ENCODE data around the gene SND1. TPM values are rescaled to one million over a fixed set of nuclear protein-coding genes. Genes with fewer than 3 reads are reported as not detected.

The SND1 gene
- total RNA-seq, 2 donors from 2014 or later = 146 to 155 TPM

- Histone ChIP-seq H3K27ac (peak overlapping the region in 3 of 4 donors; percentile 1 to 43 (median 11)), H3K4me1 (peaks cover 22% of the 10 kb centered on the region), H3K27me3 (no peaks in the 10 kb centered on the region), H3K36me3 (replicated peaks in 1 of 2; ENCODE audit: insufficient read depth in 1 of 2, low read depth in 2 of 2) (no peaks in the 10 kb centered on the region), H3K4me3 (no peak overlapping the region), H3K9me3 (no peaks in the 10 kb centered on the region)
- WGBS, 2 donors = 73% methylated on average over 5 of the region's 5 CpGs
- DNase-seq (peak in 3 of 4 donors; percentile 29 to 42 (median 35)), ATAC-seq (peak; percentile 80)
- intact Hi-C loops (cut with DNase I) = no loop called here
- no peak for TF ChIP-seq POLR2A (IDR thresholded peaks at IDR 0.05)
- no peak for TF ChIP-seq CTCF (IDR thresholded peaks at IDR 0.05)
Measured at GRCh38 chr7:127822822-127823508, 171.0 kb downstream of the SND1 start.

- Histone ChIP-seq H3K9me3 (no peaks in the 10 kb centered on the region), H3K4me1 (peaks cover 24% of the 10 kb centered on the region), H3K27me3 (no peaks in the 10 kb centered on the region), H3K36me3 (replicated peaks in 1 of 2; ENCODE audit: insufficient read depth in 1 of 2, low read depth in 2 of 2) (no peaks in the 10 kb centered on the region), H3K27ac (no peak overlapping the region), H3K4me3 (no peak overlapping the region)
- ATAC-seq (no peak), DNase-seq (no peak)
- intact Hi-C loops (cut with DNase I) = no loop called here
- TF ChIP-seq POLR2A (IDR thresholded peaks at IDR 0.05) = no peak
- TF ChIP-seq CTCF (IDR thresholded peaks at IDR 0.05) = no peak
- WGBS, 2 donors = 37 to 67% methylated on average over 1 of the region's 1 CpG
Measured at GRCh38 chr7:127824682-127825081, 172.7 kb downstream of the SND1 start.

- Histone ChIP-seq H3K4me3 (no peak overlapping the region), H3K36me3 (replicated peaks in 1 of 2; ENCODE audit: insufficient read depth in 1 of 2, low read depth in 2 of 2) (no peaks in the 10 kb centered on the region), H3K4me1 (peaks cover 46% of the 10 kb centered on the region), H3K9me3 (no peaks in the 10 kb centered on the region), H3K27me3 (no peaks in the 10 kb centered on the region), H3K27ac (no peak overlapping the region)
- no peak for TF ChIP-seq CTCF (IDR thresholded peaks at IDR 0.05)
- no peak for TF ChIP-seq POLR2A (IDR thresholded peaks at IDR 0.05)
- DNase-seq (no peak), ATAC-seq (no peak)
- intact Hi-C loops (cut with DNase I) = no loop called here
- 65 to 68% methylated on average over 4 of the region's 4 CpGs for WGBS, 2 donors
Measured at GRCh38 chr7:127828843-127829500, 177.0 kb downstream of the SND1 start.

GRCh38 chr7:127831318-127832219 is 179.6 kb downstream of the SND1 start:
- peak; percentile 69 for ATAC-seq
- intact Hi-C loops (cut with DNase I) = no loop called here

More at GRCh38 chr7:127831318-127832219, 179.6 kb downstream of the SND1 start:
- Histone ChIP-seq H3K4me3 (no peak overlapping the region), H3K27me3 (no peaks in the 10 kb centered on the region), H3K4me1 (peaks cover 52% of the 10 kb centered on the region), H3K27ac (peak overlapping the region in 2 of 4 donors; percentile 47 to 61), H3K9me3 (no peaks in the 10 kb centered on the region), H3K36me3 (replicated peaks in 1 of 2; ENCODE audit: insufficient read depth in 1 of 2, low read depth in 2 of 2) (no peaks in the 10 kb centered on the region)
- TF ChIP-seq POLR2A (IDR thresholded peaks at IDR 0.05) = no peak
- TF ChIP-seq CTCF (IDR thresholded peaks at IDR 0.05) = peak in 2 of 7 experiments; percentile 5 to 10
- WGBS, 2 donors = 36 to 44% methylated on average over 5 of the region's 5 CpGs
- DNase-seq = peak; percentile 23 to 35 (median 32)

Data from body of pancreas (tissue), 4 donors.